OCI-LY1 (cell line): ENCODE measurements around the gene AHDC1.

Experiments used
- H2AFZ ChIP-seq: fragments of 200-600 bp; sonication (generic), shearing (Covaris generic); 2 replicates; pipeline ENCODE4 v1.6.0; 2014; ENCODE audit warnings: antibody characterized with exemption, mild to moderate bottlenecking, low read length
- H3F3A ChIP-seq: fragments of 200-600 bp; sonication (generic), shearing (Covaris generic); 2 replicates; pipeline ENCODE4 v1.6.0; 2014; ENCODE audit warnings: mild to moderate bottlenecking, antibody characterized with exemption, low read length, moderate library complexity; ENCODE audit not compliant: insufficient read depth
- H3K27ac ChIP-seq: fragments of 200-600 bp; sonication (generic); 2 replicates; pipeline ENCODE4 v1.5.1; 2014; ENCODE audit warnings: low read length, mixed run types, mild to moderate bottlenecking, low read depth; ENCODE audit not compliant: poor library complexity, severe bottlenecking
- H3K27me3 ChIP-seq: fragments of 200-600 bp; sonication (generic); 2 replicates; pipeline ENCODE4 v1.6.0; 2014; ENCODE audit warnings: antibody characterized with exemption, mild to moderate bottlenecking, low read length, moderate library complexity; ENCODE audit not compliant: insufficient read depth
- H3K36me3 ChIP-seq: fragments of 200-600 bp; sonication (generic); 2 replicates; pipeline ENCODE4 v1.6.1; 2014; ENCODE audit warnings: mild to moderate bottlenecking, antibody characterized with exemption, low read length, moderate library complexity, mixed read lengths; ENCODE audit not compliant: insufficient read depth
- H3K4me1 ChIP-seq: fragments of 200-600 bp; sonication (generic); 2 replicates; pipeline ENCODE4 v1.5.1; 2014; ENCODE audit warnings: mild to moderate bottlenecking, low read length, moderate library complexity; ENCODE audit not compliant: insufficient read depth, severe bottlenecking
- H3K4me2 ChIP-seq: fragments of 200-600 bp; sonication (generic), shearing (Covaris generic); 2 replicates; pipeline ENCODE4 v1.6.1; 2014; ENCODE audit warnings: low read length
- H3K4me3 ChIP-seq: fragments of 200-600 bp; sonication (generic); 2 replicates; pipeline ENCODE4 v1.5.1; 2014; ENCODE audit warnings: low read length, low read depth, mild to moderate bottlenecking, mixed read lengths; ENCODE audit not compliant: poor library complexity, severe bottlenecking
- H3K79me2 ChIP-seq: fragments of 200-600 bp; shearing (Covaris generic); 2 replicates; pipeline ENCODE4 v1.6.1; 2016; ENCODE audit warnings: mixed run types, low read length, mixed read lengths; ENCODE audit not compliant: insufficient read depth
- H3K9ac ChIP-seq: fragments of 200-600 bp; sonication (generic), shearing (Covaris generic); 2 replicates; pipeline ENCODE4 v1.6.1; 2014; ENCODE audit warnings: mild to moderate bottlenecking, low read length, mixed read lengths
- H3K9me2 ChIP-seq: fragments of 200-600 bp; sonication (generic), shearing (Covaris generic); 2 replicates; pipeline ENCODE4 v1.6.1; 2014; ENCODE audit warnings: low read depth, mild to moderate bottlenecking, low read length, mixed read lengths
- H3K9me3 ChIP-seq: fragments of 200-600 bp; shearing (Covaris generic); 2 replicates; pipeline ENCODE4 v1.6.1; 2014; ENCODE audit warnings: low read length, mixed read lengths
- H4K20me1 ChIP-seq: fragments of 200-600 bp; sonication (generic), shearing (Covaris generic); 2 replicates; pipeline ENCODE4 v1.6.0; 2016; ENCODE audit warnings: mild to moderate bottlenecking, low read length; ENCODE audit not compliant: insufficient read depth
- EZH2 ChIP-seq: fragments of 200-600 bp; sonication (generic), shearing (Covaris generic); IDR thresholded peaks from 2 replicates; pipeline ENCODE4 v1.8.0; 2017; ENCODE audit warnings: borderline replicate concordance, mixed run types, mild to moderate bottlenecking, antibody characterized with exemption, low read length, moderate library complexity, mixed read lengths
- TF ChIP-seq, protein P1 (sequence below): fragments of 200-600 bp; sonication (generic), shearing (Covaris generic); IDR thresholded peaks from 2 replicates; pipeline ENCODE4 v1.5.1; 2017; ENCODE audit warnings: mild to moderate bottlenecking, antibody characterized with exemption, low read length, moderate library complexity, mixed read lengths

AHDC1 gene

DNA sequence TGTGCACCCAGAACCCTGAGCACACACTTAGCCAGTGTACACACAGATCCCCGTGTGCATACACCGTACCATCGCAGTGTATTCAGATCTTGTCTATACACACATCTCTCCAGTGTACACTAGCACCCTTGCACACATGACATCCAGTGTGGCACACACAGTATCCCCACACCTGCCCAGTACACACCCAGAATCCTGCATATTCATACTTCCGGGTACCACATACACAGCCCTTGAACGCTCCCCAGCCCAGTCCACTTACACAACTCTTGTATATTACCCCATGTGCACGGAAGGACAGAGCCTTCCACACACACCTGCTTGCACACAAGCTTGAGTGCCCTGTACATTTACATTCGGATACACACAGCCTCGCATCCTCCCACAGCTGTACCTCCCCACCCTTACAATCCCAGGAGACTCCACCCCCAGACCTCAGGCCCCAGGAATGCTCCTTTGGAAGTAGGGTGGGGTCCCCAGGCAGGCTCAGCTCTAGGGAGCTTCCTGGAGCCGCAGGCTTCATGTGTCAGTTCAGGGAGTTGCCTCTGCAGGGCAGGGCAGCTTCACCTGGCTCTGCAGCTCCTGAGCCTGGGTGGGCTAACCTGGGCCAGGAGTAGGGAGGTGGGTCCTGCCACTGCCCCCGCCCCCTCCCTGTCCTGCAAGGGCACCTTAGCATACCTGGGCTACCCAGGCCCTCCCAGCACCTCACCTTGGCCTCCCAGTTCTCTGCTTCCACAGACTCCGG, 46.2 kb downstream of the AHDC1 start:
- no peaks in the 10 kb centered on the region for H3K9me2 ChIP-seq
- no peaks in the 10 kb centered on the region for H3F3A ChIP-seq
- H3K27me3 ChIP-seq: no peaks in the 10 kb centered on the region
- H3K9ac ChIP-seq: no peak overlapping the region
- H3K4me1 ChIP-seq: peaks cover 23% of the 10 kb centered on the region
- no peak overlapping the region for H3K4me2 ChIP-seq
- no peak overlapping the region for H3K4me3 ChIP-seq
- H2AFZ ChIP-seq: no peak overlapping the region
- H3K27ac ChIP-seq: peak overlapping the region; percentile 38
- no peak for TF ChIP-seq EZH2
- TF ChIP-seq, protein P1, sequence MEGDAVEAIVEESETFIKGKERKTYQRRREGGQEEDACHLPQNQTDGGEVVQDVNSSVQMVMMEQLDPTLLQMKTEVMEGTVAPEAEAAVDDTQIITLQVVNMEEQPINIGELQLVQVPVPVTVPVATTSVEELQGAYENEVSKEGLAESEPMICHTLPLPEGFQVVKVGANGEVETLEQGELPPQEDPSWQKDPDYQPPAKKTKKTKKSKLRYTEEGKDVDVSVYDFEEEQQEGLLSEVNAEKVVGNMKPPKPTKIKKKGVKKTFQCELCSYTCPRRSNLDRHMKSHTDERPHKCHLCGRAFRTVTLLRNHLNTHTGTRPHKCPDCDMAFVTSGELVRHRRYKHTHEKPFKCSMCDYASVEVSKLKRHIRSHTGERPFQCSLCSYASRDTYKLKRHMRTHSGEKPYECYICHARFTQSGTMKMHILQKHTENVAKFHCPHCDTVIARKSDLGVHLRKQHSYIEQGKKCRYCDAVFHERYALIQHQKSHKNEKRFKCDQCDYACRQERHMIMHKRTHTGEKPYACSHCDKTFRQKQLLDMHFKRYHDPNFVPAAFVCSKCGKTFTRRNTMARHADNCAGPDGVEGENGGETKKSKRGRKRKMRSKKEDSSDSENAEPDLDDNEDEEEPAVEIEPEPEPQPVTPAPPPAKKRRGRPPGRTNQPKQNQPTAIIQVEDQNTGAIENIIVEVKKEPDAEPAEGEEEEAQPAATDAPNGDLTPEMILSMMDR: no peak
- H3K9me3 ChIP-seq: no peaks in the 10 kb centered on the region
- H3K36me3 ChIP-seq: peaks cover 2% of the 10 kb centered on the region; the same call in 1 of the 2 replicates
- no peaks in the 10 kb centered on the region for H3K79me2 ChIP-seq
- no peaks in the 10 kb centered on the region for H4K20me1 ChIP-seq

DNA sequence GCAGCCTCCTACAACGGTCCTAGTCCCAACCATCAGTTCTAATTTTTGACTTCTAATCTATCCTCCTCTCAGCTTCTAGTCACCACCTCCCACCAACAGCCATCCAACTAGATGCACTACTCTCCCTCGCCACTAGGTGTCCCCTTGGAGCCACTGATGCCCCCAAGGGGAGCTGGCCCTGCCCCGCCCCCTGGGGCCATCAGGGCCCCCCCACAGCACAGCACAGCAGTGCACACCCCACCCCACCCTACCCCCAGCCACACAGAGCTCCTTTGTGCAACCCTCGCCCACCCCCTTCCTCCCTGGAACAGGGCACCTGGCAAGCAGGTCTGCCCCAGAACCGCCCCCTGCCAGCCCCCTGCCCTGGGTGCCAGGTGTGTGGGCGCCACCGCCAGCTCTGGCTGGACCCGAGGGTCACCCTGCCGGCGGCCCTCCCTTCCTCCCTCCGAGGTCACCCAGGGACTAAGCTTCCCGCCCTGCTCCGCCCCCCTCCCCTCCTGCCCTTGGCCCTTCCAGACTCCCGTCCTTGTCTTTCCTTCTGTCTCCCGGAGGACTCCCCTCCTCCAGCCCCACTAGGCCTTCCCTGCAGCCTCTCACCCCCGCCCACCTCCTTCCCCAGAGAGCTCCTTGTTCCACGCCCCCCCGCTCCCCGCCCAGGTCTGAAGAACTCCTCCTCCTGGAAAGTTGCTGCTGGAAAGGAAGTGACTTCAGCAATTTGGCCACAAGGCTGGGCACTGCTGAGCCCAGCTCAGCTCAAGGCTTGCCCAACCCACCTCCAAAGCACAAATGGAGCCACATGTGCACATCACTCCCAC, 47.0 kb downstream of the AHDC1 start:
- Histone ChIP-seq H4K20me1 (no peaks in the 10 kb centered on the region), H3K27ac (peak overlapping the region; percentile 63)

DNA sequence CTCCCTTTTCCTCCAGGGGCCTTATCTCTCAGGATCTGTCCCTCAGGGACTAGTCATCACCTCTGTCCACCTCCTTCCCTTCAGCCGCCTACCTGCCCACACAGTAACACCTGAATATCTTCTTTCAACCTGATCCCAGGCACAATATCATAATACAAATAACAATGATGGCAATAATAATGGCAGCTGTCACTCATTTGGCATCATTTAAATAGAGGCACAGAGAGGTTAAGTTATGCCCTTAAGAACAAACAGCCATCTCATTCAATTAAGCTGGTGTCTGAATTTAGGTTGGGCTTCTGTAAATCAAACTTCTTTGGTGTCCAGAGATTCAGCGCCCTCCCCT, 47.5 kb downstream of the AHDC1 start:
- Histone ChIP-seq H3K4me1 (peaks cover 23% of the 10 kb centered on the region), H4K20me1 (no peaks in the 10 kb centered on the region), H2AFZ (no peak overlapping the region)

More for the DNA sequence above, 47.0 kb downstream of the AHDC1 start:
- peaks cover 4% of the 10 kb centered on the region; the same call in 1 of the 2 replicates for H3K36me3 ChIP-seq
- H3K9me3 ChIP-seq: no peaks in the 10 kb centered on the region
- H2AFZ ChIP-seq: no peak overlapping the region
- no peak for TF ChIP-seq EZH2
- TF ChIP-seq, protein P1: peak; percentile 77
- peaks cover 23% of the 10 kb centered on the region for H3K4me1 ChIP-seq
- no peak overlapping the region for H3K9ac ChIP-seq
- no peaks in the 10 kb centered on the region for H3F3A ChIP-seq
- no peaks in the 10 kb centered on the region for H3K27me3 ChIP-seq
- H3K79me2 ChIP-seq: no peaks in the 10 kb centered on the region
- H3K9me2 ChIP-seq: no peaks in the 10 kb centered on the region
- H3K4me3 ChIP-seq: no peak overlapping the region
- H3K4me2 ChIP-seq: 0 out of 2 replicates have a peak overlapping the region, but pooled peaks have one; percentile 26

More for the DNA sequence above, 47.5 kb downstream of the AHDC1 start:
- Histone ChIP-seq H3K4me2 (peak overlapping the region; percentile 26; the same call in 1 of the 2 replicates), H3K9me3 (no peaks in the 10 kb centered on the region), H3K79me2 (no peaks in the 10 kb centered on the region), H3K27me3 (no peaks in the 10 kb centered on the region), H3K27ac (peak overlapping the region; percentile 63), H3K9ac (no peak overlapping the region), H3F3A (no peaks in the 10 kb centered on the region), H3K9me2 (no peaks in the 10 kb centered on the region), H3K36me3 (peaks cover 6% of the 10 kb centered on the region; the same call in 1 of the 2 replicates), H3K4me3 (no peak overlapping the region)
- TF ChIP-seq, protein P1: no peak
- TF ChIP-seq EZH2: no peak
